Endothelial cell of umbilical vein (primary cell): ENCODE data around the gene RABEP1. TPM values are rescaled to one million over a fixed set of nuclear protein-coding genes. Genes with fewer than 3 reads are reported as not detected.

Experiments used
- BruUV-seq: library from RNA; stranded (reverse); fragments of 400-500 nt; replicated peaks from 2 replicates; lab custom pipeline; 2021; lab: Mats Ljungman, UMichigan
- CTCF ChIA-PET: fragments of 300-600, 350-600 bp; sonication (Branson Sonifier 250); formaldehyde crosslinking; loops from one replicate; lab custom pipeline; 2021; ENCODE audit warnings: antibody characterized with exemption, inconsistent platforms; lab: Charles Lee
- POLR2A ChIA-PET: fragments of 300-600, 350-600 bp; sonication (Branson Sonifier 250); formaldehyde crosslinking; loops from one replicate; lab custom pipeline; 2021; ENCODE audit warnings: antibody characterized with exemption, inconsistent platforms; lab: Charles Lee
- DNase-seq: peaks from one replicate; pipeline ENCODE4 v3.0.0-alpha.2; 2011; ENCODE audit warnings: low read depth, low spot score
- FAIRE-seq: peaks from 2 replicates; lab custom pipeline; 2011; peaks lifted over from hg19 to GRCh38; lab: Jason Lieb, UNC
- H2AFZ ChIP-seq: 2 replicates; pipeline ENCODE4 v1.6.0; 2012; ENCODE audit warnings: low read depth, low read length, control low read depth, inconsistent platforms
- H3K27ac ChIP-seq: 2 replicates; pipeline ENCODE4 v1.5.1; 2011; ENCODE audit warnings: low read depth, mild to moderate bottlenecking, control low read depth, low read length, moderate library complexity; ENCODE audit not compliant: insufficient read depth
- H3K27me3 ChIP-seq, 2 experiments: 2 replicates each; pipeline versions ENCODE4 v1.6.0 to v1.6.1; 2011; ENCODE audit warnings: low read length in 2 of 2, mixed read lengths in 1 of 2; ENCODE audit not compliant: control insufficient read depth in 2 of 2, insufficient read depth in 2 of 2
- H3K36me3 ChIP-seq, 2 experiments: 2 replicates in 1 of 2; 3 replicates in 1 of 2; pipeline ENCODE4 v1.5.1; 2011; ENCODE audit warnings: low read length in 2 of 2, mild to moderate bottlenecking in 1 of 2, moderate library complexity in 1 of 2; ENCODE audit not compliant: control insufficient read depth in 2 of 2, insufficient read depth in 2 of 2; ENCODE audit errors: extremely low read depth in 1 of 2
- H3K4me1 ChIP-seq: 3 replicates; pipeline ENCODE4 v1.5.1; 2011; ENCODE audit warnings: mild to moderate bottlenecking, low read length; ENCODE audit not compliant: control insufficient read depth, insufficient read depth; ENCODE audit errors: extremely low read depth
- H3K4me2 ChIP-seq: 2 replicates; pipeline ENCODE4 v1.6.1; 2011; ENCODE audit warnings: low read length, control low read depth, mixed read lengths; ENCODE audit not compliant: insufficient read depth
- H3K4me3 ChIP-seq, 3 experiments: fragments of 200-600 bp in 1 of 3; sonication (generic), shearing (Covaris generic) in 1 of 3; replicated peaks in 1 of 3; 2 replicates each; pipeline ENCODE4 v1.5.1; 2011 to 2016; ENCODE audit warnings: control low read depth in 3 of 3, low read length in 3 of 3, mild to moderate bottlenecking in 2 of 3, inconsistent platforms in 1 of 3, low read depth in 1 of 3, moderate library complexity in 1 of 3; ENCODE audit not compliant: insufficient read depth in 1 of 3
- H3K79me2 ChIP-seq: 2 replicates; pipeline ENCODE4 v1.6.0; 2012; ENCODE audit warnings: low read length, inconsistent platforms; ENCODE audit not compliant: control insufficient read depth, insufficient read depth
- H3K9ac ChIP-seq: replicated peaks from 2 replicates; pipeline ENCODE3; 2011; ENCODE audit warnings: low read length, control low read depth; ENCODE audit not compliant: insufficient read depth; ENCODE audit errors: extremely low read depth
- H3K9me1 ChIP-seq: replicated peaks from 3 replicates; pipeline ENCODE4 v1.6.0; 2011; ENCODE audit warnings: mild to moderate bottlenecking, low read length; ENCODE audit not compliant: control insufficient read depth, insufficient read depth; ENCODE audit errors: extremely low read depth
- H3K9me3 ChIP-seq: replicated peaks from 2 replicates; pipeline ENCODE4 v1.5.1; 2012; ENCODE audit warnings: low read length, inconsistent platforms; ENCODE audit not compliant: control insufficient read depth, insufficient read depth
- H4K20me1 ChIP-seq: replicated peaks from 2 replicates; pipeline ENCODE3; 2011; ENCODE audit warnings: mild to moderate bottlenecking, low read length; ENCODE audit not compliant: control insufficient read depth, insufficient read depth; ENCODE audit errors: extremely low read depth
- EZH2 ChIP-seq: IDR thresholded peaks from 2 replicates; pipeline ENCODE4 v1.6.1; 2012; ENCODE audit warnings: borderline replicate concordance, low read depth, mild to moderate bottlenecking, moderate library complexity, low read length, inconsistent platforms; ENCODE audit not compliant: severe bottlenecking
- FOS ChIP-seq: IDR thresholded peaks from 2 replicates; pipeline ENCODE4 v1.6.1; 2011; ENCODE audit warnings: mild to moderate bottlenecking, low read length, moderate library complexity, borderline replicate concordance; ENCODE audit not compliant: insufficient read depth
- GATA2 ChIP-seq: IDR thresholded peaks from 2 replicates; pipeline ENCODE4 v1.7.0; 2011; ENCODE audit warnings: low read depth, mild to moderate bottlenecking, moderate library complexity, mixed read lengths, low read length; ENCODE audit not compliant: insufficient read length, insufficient read depth
- JUN ChIP-seq: IDR thresholded peaks from 2 replicates; pipeline ENCODE4 v1.6.1; 2011; ENCODE audit warnings: borderline replicate concordance, low read depth; ENCODE audit not compliant: insufficient read length, insufficient read depth
- MYC ChIP-seq: IDR thresholded peaks from one replicate; pipeline ENCODE4 v1.6.1; 2011; ENCODE audit warnings: mild to moderate bottlenecking, low read depth, low read length
- POLR2A ChIP-seq: IDR thresholded peaks from 2 replicates; pipeline ENCODE4 v1.6.1; 2012; ENCODE audit warnings: low read depth, mild to moderate bottlenecking, control low read depth, low read length
- POLR2AphosphoS5 ChIP-seq: IDR thresholded peaks from 2 replicates; pipeline ENCODE4 v1.6.1; 2012; ENCODE audit warnings: low read depth, mild to moderate bottlenecking, control low read depth, low read length, moderate library complexity; ENCODE audit not compliant: insufficient read depth
- dilution Hi-C: fragments of 300-500 bp; cut with MboI; formaldehyde crosslinking; loops from one replicate; pipeline ENCODE4 v1.15.0; 2019; ENCODE audit warnings: low sequenced_read_pairs; ENCODE audit not compliant: extremely low pct_ligation_motif_present
- intact Hi-C: fragments of 100-400 bp; cut with micrococcal nuclease; formaldehyde crosslinking; loops from one replicate; pipeline ENCODE4 v1.10.0; 2022
- polyA plus RNA-seq, 4 experiments: library from polyadenylated mRNA; depleted of rRNA in 3 of 4; stranded (reverse) in 3 of 4; unstranded in 1 of 4; fragments of >200 nt; gene quantifications; 2 replicates each; pipeline versions ENCODE4 v1.2.1 to v1.2.3, GENCODE V29; 2011 to 2012; ENCODE audit warnings: missing spikeins in 1 of 4
- total RNA-seq: library from RNA; stranded (reverse); gene quantifications from 2 replicates; pipeline ENCODE4 v1.2.3, GENCODE V29; 2021
- TF ChIP-seq, protein P1 (sequence below): IDR thresholded peaks from 2 replicates; pipeline ENCODE4 v1.6.1; 2011; ENCODE audit not compliant: insufficient read depth, insufficient read length
- TF ChIP-seq, protein P2 (sequence below), 2 donors: IDR thresholded peaks; 1 replicate in 1 of 2; 2 replicates in 1 of 2; pipeline ENCODE4 v1.5.1; 2011; ENCODE audit warnings: low read length in 2 of 2, mild to moderate bottlenecking in 2 of 2, moderate library complexity in 2 of 2, control low read depth in 1 of 2, inconsistent platforms in 1 of 2, low read depth in 1 of 2; ENCODE audit not compliant: insufficient read depth in 1 of 2; ENCODE audit errors: extremely low read depth in 1 of 2

Gene RABEP1
- total and polyA plus RNA-seq, 2 donors (not counting 3 experiments of a cell fraction or from before 2014, with no cell fraction given), result 10.1 to 54.8 TPM

GRCh38 chr17:5263441-5263840 is 18.6 kb upstream of the RABEP1 start:
- CTCF ChIA-PET, result interaction anchor here (1.2 kb wide), 1 partner anchor 22 kb away, joined by 3 read pairs; no protein-coding TSS in a partner anchor
- no peaks in the 10 kb centered on the region for H3K79me2 ChIP-seq
- H3K9me1 ChIP-seq, result peaks cover 2% of the 10 kb centered on the region
- H3K27me3 ChIP-seq, result peaks cover 0 to 1% of the 10 kb centered on the region in 2 experiments
- POLR2A ChIA-PET, result no interaction called here
- intact Hi-C loops, result no loop called here
- no peak overlapping the region for H3K9ac ChIP-seq
- H3K4me1 ChIP-seq, result no peaks in the 10 kb centered on the region
- no peak overlapping the region for H3K27ac ChIP-seq
- no peaks in the 10 kb centered on the region for H3K36me3 ChIP-seq
- no peaks in the 10 kb centered on the region for H3K9me3 ChIP-seq
- no peak for TF ChIP-seq JUN
- TF ChIP-seq POLR2AphosphoS5, result no peak
- no peak for TF ChIP-seq MYC
- no peak for TF ChIP-seq EZH2
- TF ChIP-seq FOS, result no peak
- no peak for TF ChIP-seq POLR2A
- TF ChIP-seq GATA2, result no peak
- DNase-seq (no peak), FAIRE-seq (no peak)
- no peak overlapping the region for H2AFZ ChIP-seq
- dilution Hi-C loops, result no loop called here
- no peaks in the 10 kb centered on the region for H4K20me1 ChIP-seq
- no peak overlapping the region for H3K4me2 ChIP-seq
- no peak overlapping the region for H3K4me3 ChIP-seq
- BruUV-seq, result no TSS peak

DNA sequence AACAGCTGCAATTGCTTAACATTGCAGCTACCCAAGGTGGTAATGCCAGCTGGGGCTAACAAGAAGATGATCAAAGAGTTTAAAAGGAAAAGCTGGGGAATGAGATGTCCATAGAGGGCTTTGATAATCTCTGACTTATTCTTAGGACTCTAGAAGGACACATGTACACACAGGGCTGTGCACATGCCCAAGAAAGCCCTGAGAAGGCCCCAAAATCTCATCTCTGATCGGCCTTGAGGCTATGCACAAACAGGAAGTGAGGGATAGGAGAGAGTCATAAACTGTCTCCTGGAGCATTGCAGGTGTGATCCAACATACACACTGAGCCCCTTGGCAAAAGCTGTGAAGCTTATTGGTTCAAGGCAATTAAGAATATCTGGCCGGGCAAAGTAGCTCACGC is 17.2 kb upstream of the RABEP1 start:
- POLR2A ChIA-PET, result interaction anchor here (0.7 kb wide), 1 partner anchor 174 kb away, joined by 3 read pairs; no protein-coding TSS in a partner anchor
- FAIRE-seq, result no peak
- TF ChIP-seq GATA2, result no peak
- TF ChIP-seq, protein P1, sequence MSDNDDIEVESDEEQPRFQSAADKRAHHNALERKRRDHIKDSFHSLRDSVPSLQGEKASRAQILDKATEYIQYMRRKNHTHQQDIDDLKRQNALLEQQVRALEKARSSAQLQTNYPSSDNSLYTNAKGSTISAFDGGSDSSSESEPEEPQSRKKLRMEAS, result no peak
- TF ChIP-seq EZH2, result no peak
- TF ChIP-seq FOS, result no peak
- TF ChIP-seq, protein P2, sequence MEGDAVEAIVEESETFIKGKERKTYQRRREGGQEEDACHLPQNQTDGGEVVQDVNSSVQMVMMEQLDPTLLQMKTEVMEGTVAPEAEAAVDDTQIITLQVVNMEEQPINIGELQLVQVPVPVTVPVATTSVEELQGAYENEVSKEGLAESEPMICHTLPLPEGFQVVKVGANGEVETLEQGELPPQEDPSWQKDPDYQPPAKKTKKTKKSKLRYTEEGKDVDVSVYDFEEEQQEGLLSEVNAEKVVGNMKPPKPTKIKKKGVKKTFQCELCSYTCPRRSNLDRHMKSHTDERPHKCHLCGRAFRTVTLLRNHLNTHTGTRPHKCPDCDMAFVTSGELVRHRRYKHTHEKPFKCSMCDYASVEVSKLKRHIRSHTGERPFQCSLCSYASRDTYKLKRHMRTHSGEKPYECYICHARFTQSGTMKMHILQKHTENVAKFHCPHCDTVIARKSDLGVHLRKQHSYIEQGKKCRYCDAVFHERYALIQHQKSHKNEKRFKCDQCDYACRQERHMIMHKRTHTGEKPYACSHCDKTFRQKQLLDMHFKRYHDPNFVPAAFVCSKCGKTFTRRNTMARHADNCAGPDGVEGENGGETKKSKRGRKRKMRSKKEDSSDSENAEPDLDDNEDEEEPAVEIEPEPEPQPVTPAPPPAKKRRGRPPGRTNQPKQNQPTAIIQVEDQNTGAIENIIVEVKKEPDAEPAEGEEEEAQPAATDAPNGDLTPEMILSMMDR (IDR thresholded peaks at IDR 0.05; ENCODE audit: extremely low read depth in 1 of 2, insufficient read depth in 1 of 2, low read depth in 1 of 2, low read length in 2 of 2), result no peak
- no peak for TF ChIP-seq POLR2AphosphoS5
- TF ChIP-seq JUN, result no peak
- no peak for TF ChIP-seq MYC
- TF ChIP-seq POLR2A, result no peak

More for the DNA sequence above, 17.2 kb upstream of the RABEP1 start:
- Histone ChIP-seq H2AFZ (no peak overlapping the region), H3K9me3 (no peaks in the 10 kb centered on the region), H3K27me3 (peaks cover 0 to 1% of the 10 kb centered on the region in 2 experiments), H3K9ac (no peak overlapping the region), H3K4me1 (no peaks in the 10 kb centered on the region), H3K4me2 (no peak overlapping the region), H3K4me3 (no peak overlapping the region), H3K27ac (no peak overlapping the region), H3K79me2 (no peaks in the 10 kb centered on the region), H3K9me1 (peaks cover 2% of the 10 kb centered on the region), H3K36me3 (no peaks in the 10 kb centered on the region), H4K20me1 (no peaks in the 10 kb centered on the region)
- CTCF ChIA-PET, result interaction anchor here (0.6 to 1.2 kb wide), 4 partner anchors 9 to 1562 kb away, joined by 3 read pairs; partner anchors contain the start of gene C1QBP
- no peak for DNase-seq
- intact Hi-C loops (no loop called here), dilution Hi-C loops (no loop called here)
- no TSS peak for BruUV-seq
